Measurements from ENCODE around the gene SUSD5. TPM values are rescaled to one million over a fixed set of nuclear protein-coding genes. Genes with fewer than 3 reads are reported as not detected.

SUSD5 gene
- 8.3 and 14.1 TPM in 2 replicates for total RNA-seq (2014; rRNA removed; shearing (Covaris generic))

DNA sequence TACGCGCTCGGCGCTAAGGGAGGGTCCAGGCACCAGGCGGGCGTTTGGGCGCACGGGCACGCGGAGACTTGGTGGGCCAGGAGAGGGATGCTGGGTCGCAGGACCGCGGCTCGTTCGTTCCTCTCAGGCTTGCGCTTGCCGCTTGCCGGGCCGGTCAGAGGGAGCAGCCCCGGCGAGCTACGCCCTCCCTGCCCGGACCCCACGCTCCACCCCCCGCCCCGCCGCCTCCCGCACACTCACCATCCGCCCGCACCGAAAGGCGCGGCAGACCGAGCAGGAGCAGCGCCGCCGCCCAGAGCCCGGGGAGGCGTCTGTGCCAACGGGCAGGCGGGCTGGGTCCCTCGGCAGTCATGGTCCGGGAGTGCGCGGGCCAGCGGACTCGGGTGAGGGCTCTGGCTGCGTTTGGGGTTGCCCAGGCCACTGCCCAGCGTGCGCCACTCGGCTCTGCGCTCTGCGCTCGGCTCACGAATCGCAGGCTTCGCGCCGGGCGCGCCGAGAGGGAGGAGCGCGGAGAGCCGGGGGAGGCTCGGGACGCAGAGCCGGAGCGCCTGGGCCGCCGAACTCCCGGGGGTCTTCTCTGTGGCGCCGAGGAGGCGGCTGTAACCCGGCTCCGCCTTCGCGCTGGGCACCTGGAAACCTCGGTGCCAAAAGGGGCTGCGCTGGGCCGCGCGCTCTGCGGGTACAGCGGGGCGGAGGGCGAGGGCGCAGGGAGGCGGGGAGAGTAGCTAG, at the start of gene SUSD5:
Gene SUSD5 (minus strand): TSS at position 365 of the 729 bp plus-strand sequence. CDS start 13 bp downstream, at position 352.
- Histone ChIP-seq H3K27me3 (replicated peaks) (no peaks in the 10 kb centered on the region), H3K36me3 (no peaks in the 10 kb centered on the region), H3K27ac (peak within 1 kb of the TSS; percentile 54), H3K4me3 (peak within 1 kb of the TSS; percentile 77), H3K9me3 (replicated peaks) (no peaks in the 10 kb centered on the region), H3K4me1 (replicated peaks) (peaks cover 23% of the 10 kb centered on the region)
- peak; percentile 52 to 54 for DNase-seq (ENCODE audit: low read depth in 1 of 2, low spot score in 2 of 2)

GRCh38 chr3:33260104-33260503, 41.5 kb upstream of the SUSD5 start:
- no peaks in the 10 kb centered on the region for H3K9me3 ChIP-seq (replicated peaks)
- DNase-seq (ENCODE audit: low read depth in 1 of 2, low spot score in 2 of 2) = no peak
- H3K4me1 ChIP-seq (replicated peaks) = no peaks in the 10 kb centered on the region
- no peaks in the 10 kb centered on the region for H3K27me3 ChIP-seq (replicated peaks)
- H3K36me3 ChIP-seq = no peaks in the 10 kb centered on the region
- no peak overlapping the region for H3K27ac ChIP-seq
- H3K4me3 ChIP-seq = no peak overlapping the region

GRCh38 chr3:33256249-33256648, 37.6 kb upstream of the SUSD5 start:
- no peak for DNase-seq (ENCODE audit: low read depth in 1 of 2, low spot score in 2 of 2)
- Histone ChIP-seq H3K9me3 (replicated peaks) (no peaks in the 10 kb centered on the region), H3K27ac (no peak overlapping the region), H3K4me3 (no peak overlapping the region), H3K36me3 (no peaks in the 10 kb centered on the region), H3K4me1 (replicated peaks) (no peaks in the 10 kb centered on the region), H3K27me3 (replicated peaks) (no peaks in the 10 kb centered on the region)

- H3K27me3 ChIP-seq (replicated peaks) = no peaks in the 10 kb centered on the region
- no peaks in the 10 kb centered on the region for H3K9me3 ChIP-seq (replicated peaks)
- H3K4me1 ChIP-seq (replicated peaks) = no peaks in the 10 kb centered on the region
- H3K4me3 ChIP-seq = no peak overlapping the region
- H3K27ac ChIP-seq = no peak overlapping the region
- no peak for DNase-seq (ENCODE audit: low read depth in 1 of 2, low spot score in 2 of 2)
- H3K36me3 ChIP-seq = no peaks in the 10 kb centered on the region
Measured at GRCh38 chr3:33250712-33251111, 32.1 kb upstream of the SUSD5 start.

DNA sequence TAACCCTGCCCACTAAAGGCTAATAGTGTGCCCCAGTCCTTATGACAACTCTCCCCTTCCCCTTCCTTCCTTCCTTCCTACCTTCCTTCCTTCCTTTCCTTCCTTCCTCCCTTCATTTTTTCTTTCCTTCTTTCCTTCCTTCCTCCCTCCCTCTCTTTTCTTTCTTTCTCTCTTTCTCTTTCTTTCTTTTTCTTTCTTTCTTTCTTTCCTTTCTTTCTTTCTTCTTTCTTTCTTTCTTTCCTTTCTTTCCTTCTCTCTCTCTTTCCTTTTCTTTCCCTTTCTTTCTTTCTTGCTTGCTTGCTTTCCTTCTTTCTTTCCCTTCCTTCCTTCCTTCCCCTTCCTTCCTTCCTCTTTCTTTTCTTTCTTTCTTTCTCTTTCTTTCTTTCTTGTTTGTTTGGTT, 28.2 kb upstream of the SUSD5 start:
- Histone ChIP-seq H3K27ac (no peak overlapping the region), H3K4me3 (no peak overlapping the region), H3K9me3 (replicated peaks) (no peaks in the 10 kb centered on the region), H3K36me3 (no peaks in the 10 kb centered on the region), H3K4me1 (replicated peaks) (no peaks in the 10 kb centered on the region), H3K27me3 (replicated peaks) (no peaks in the 10 kb centered on the region)
- DNase-seq (ENCODE audit: low read depth in 1 of 2, low spot score in 2 of 2) = no peak

DNA sequence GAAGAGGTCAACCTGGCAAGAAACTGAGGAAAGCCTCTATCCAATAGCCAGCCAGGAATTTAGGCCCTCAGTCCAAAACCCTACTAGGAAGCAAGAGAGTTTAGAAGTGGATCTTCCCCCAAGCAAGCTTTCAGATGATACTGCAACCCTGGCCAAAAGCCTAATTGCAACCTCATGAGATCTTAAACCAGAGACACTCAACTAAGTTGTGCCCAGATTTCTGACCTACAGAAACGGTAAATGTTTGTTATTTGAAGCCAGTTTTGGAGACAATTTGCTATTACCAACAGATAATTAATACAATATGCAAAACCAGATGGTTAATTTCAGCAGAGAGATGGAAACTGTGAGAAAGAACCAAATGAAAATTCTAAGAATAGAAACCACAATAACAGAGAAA, 21.7 kb upstream of the SUSD5 start:
- Histone ChIP-seq H3K27me3 (replicated peaks) (no peaks in the 10 kb centered on the region), H3K36me3 (no peaks in the 10 kb centered on the region), H3K9me3 (replicated peaks) (no peaks in the 10 kb centered on the region), H3K4me3 (no peak overlapping the region), H3K4me1 (replicated peaks) (peaks cover 5% of the 10 kb centered on the region; the same call in 1 of the 2 replicates), H3K27ac (no peak overlapping the region)
- no peak for DNase-seq (ENCODE audit: low read depth in 1 of 2, low spot score in 2 of 2)

DNA sequence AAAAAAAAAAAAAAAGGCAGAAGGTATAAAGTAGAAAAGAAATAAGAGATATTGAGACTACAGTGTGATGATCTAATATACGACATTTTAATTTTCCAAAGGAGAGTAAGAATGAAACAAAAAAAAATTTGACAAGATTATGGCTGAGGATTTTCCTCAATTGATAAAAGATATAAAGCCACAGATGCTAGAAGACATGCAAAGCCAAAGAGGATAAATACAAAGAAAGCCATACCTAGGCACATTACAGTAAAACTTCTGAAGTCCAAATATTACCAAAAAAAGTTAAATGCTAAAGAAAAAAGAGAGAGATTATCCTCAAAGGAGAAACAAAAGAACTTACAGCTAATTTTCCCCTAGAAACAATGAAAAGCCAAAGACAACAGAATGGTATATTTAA, 20.3 kb upstream of the SUSD5 start:
- Histone ChIP-seq H3K27me3 (replicated peaks) (no peaks in the 10 kb centered on the region), H3K4me1 (replicated peaks) (peaks cover 5% of the 10 kb centered on the region; the same call in 1 of the 2 replicates), H3K27ac (no peak overlapping the region), H3K36me3 (no peaks in the 10 kb centered on the region), H3K9me3 (replicated peaks) (no peaks in the 10 kb centered on the region), H3K4me3 (no peak overlapping the region)
- DNase-seq (ENCODE audit: low read depth in 1 of 2, low spot score in 2 of 2) = no peak

- H3K36me3 ChIP-seq = no peaks in the 10 kb centered on the region
- no peak overlapping the region for H3K27ac ChIP-seq
- DNase-seq (ENCODE audit: low read depth in 1 of 2, low spot score in 2 of 2) = no peak
- H3K27me3 ChIP-seq (replicated peaks) = no peaks in the 10 kb centered on the region
- no peaks in the 10 kb centered on the region for H3K9me3 ChIP-seq (replicated peaks)
- H3K4me3 ChIP-seq = no peak overlapping the region
- peaks cover 5% of the 10 kb centered on the region; the same call in 1 of the 2 replicates for H3K4me1 ChIP-seq (replicated peaks)
Measured at GRCh38 chr3:33237439-33237838, 18.8 kb upstream of the SUSD5 start.

- Histone ChIP-seq H3K36me3 (no peaks in the 10 kb centered on the region), H3K4me1 (replicated peaks) (peaks cover 13% of the 10 kb centered on the region), H3K27ac (no peak overlapping the region), H3K4me3 (no peak overlapping the region), H3K27me3 (replicated peaks) (no peaks in the 10 kb centered on the region), H3K9me3 (replicated peaks) (no peaks in the 10 kb centered on the region)
- DNase-seq (ENCODE audit: low read depth in 1 of 2, low spot score in 2 of 2) = no peak
Measured at GRCh38 chr3:33236005-33236404, 17.4 kb upstream of the SUSD5 start.

- no peak overlapping the region for H3K4me3 ChIP-seq
Measured at GRCh38 chr3:33233884-33234283, 15.3 kb upstream of the SUSD5 start.

GRCh38 chr3:33231756-33232465, 13.3 kb upstream of the SUSD5 start:
- Histone ChIP-seq H3K4me3 (no peak overlapping the region), H3K4me1 (replicated peaks) (peaks cover 16% of the 10 kb centered on the region), H3K27ac (0 out of 2 replicates have a peak overlapping the region, but pooled peaks have one; percentile 6), H3K27me3 (replicated peaks) (no peaks in the 10 kb centered on the region), H3K9me3 (replicated peaks) (0 out of 2 replicates have a peak, but pooled peaks cover 3% of the 10 kb centered on the region), H3K36me3 (no peaks in the 10 kb centered on the region)
- no peak for DNase-seq (ENCODE audit: low read depth in 1 of 2, low spot score in 2 of 2)

More at GRCh38 chr3:33233884-33234283, 15.3 kb upstream of the SUSD5 start:
- Histone ChIP-seq H3K9me3 (replicated peaks) (0 out of 2 replicates have a peak, but pooled peaks cover 3% of the 10 kb centered on the region), H3K27me3 (replicated peaks) (no peaks in the 10 kb centered on the region), H3K27ac (no peak overlapping the region), H3K36me3 (no peaks in the 10 kb centered on the region), H3K4me1 (replicated peaks) (peaks cover 16% of the 10 kb centered on the region)
- DNase-seq (ENCODE audit: low read depth in 1 of 2, low spot score in 2 of 2) = no peak

DNA sequence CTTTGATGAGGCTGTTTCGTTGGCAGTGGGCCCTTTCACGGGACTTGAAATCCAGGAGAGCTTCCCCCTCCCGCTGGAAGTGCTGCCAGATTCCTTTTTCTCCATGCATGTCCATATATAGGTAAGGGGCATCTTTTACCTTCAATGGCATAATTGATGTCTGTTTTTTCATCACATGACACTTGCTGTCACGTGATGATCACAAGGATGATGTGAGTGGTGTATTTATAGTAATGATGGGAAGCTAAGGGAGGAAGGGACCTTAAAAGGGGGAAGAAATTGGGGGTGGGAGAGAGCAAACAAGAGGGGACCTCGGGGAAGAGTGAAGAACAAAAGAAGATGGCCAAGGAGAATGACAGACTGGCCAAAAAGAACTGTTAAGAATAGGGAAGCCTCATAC, 11.3 kb upstream of the SUSD5 start:
- no peak overlapping the region for H3K4me3 ChIP-seq
- H3K27me3 ChIP-seq (replicated peaks) = no peaks in the 10 kb centered on the region

DNA sequence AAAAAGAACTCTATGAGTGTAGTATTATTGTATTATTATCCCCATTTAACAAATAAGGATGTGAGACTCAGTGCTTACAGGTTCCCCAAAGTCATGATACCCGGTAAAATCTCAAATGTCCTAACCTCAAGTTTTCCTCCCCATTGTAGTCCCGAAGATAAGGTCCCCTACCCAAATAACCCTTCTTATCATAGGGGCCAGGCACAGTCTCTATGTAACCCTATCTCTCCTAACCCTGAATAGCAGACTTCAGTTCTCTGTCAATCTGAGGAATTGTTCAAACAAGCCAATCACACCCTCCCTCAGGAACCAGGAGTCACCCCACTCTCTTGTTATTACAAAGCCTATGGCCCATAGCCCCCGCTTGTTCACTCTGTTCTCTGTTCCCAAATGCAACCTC, 10.5 kb upstream of the SUSD5 start:
- no peak for DNase-seq (ENCODE audit: low read depth in 1 of 2, low spot score in 2 of 2)
- Histone ChIP-seq H3K9me3 (replicated peaks) (0 out of 2 replicates have a peak, but pooled peaks cover 3% of the 10 kb centered on the region), H3K4me3 (no peak overlapping the region), H3K27me3 (replicated peaks) (no peaks in the 10 kb centered on the region), H3K4me1 (replicated peaks) (peaks cover 11% of the 10 kb centered on the region), H3K27ac (no peak overlapping the region), H3K36me3 (no peaks in the 10 kb centered on the region)

More for the DNA sequence above, 11.3 kb upstream of the SUSD5 start:
- H3K4me1 ChIP-seq (replicated peaks) = peaks cover 11% of the 10 kb centered on the region
- DNase-seq (ENCODE audit: low read depth in 1 of 2, low spot score in 2 of 2) = no peak
- no peaks in the 10 kb centered on the region for H3K36me3 ChIP-seq
- no peak overlapping the region for H3K27ac ChIP-seq
- H3K9me3 ChIP-seq (replicated peaks) = 0 out of 2 replicates have a peak, but pooled peaks cover 3% of the 10 kb centered on the region

DNA sequence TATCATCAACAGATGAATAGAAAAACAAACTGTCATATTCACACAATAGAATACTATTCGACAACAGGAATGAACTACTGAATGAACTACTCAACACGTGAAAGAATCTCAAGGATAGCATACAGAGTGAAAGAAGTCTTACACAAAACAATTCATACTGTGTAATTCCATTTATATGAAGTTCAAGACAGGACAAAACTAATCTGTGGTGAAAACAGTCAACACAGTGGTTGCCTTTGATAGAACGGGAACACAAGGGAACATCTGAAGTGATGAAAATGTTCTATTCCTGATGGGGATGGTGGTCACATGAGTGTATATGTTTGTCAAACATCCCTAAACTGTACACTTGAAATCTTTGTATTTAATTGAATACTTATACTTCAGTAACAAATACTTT, 2.6 kb upstream of the SUSD5 start:
- no peak overlapping the region for H3K27ac ChIP-seq
- DNase-seq (ENCODE audit: low read depth in 1 of 2, low spot score in 2 of 2) = no peak
- no peaks in the 10 kb centered on the region for H3K36me3 ChIP-seq
- H3K9me3 ChIP-seq (replicated peaks) = no peaks in the 10 kb centered on the region
- H3K4me1 ChIP-seq (replicated peaks) = peaks cover 23% of the 10 kb centered on the region
- H3K27me3 ChIP-seq (replicated peaks) = no peaks in the 10 kb centered on the region
- no peak overlapping the region for H3K4me3 ChIP-seq

All from SJSA1 (cell line).